ENCODE data around the gene GSDME. TPM values are rescaled to one million over a fixed set of nuclear protein-coding genes. Genes with fewer than 3 reads are reported as not detected.

Gene GSDME
- polyA plus RNA-seq, 4 donors, result 4.0 to 118 (median 89.6) TPM

- peaks cover 0 to 11% (median 0%) of the 10 kb centered on the region in 3 donors for H3K4me1 ChIP-seq (ENCODE audit: control insufficient read depth in 3 of 3, insufficient read depth in 2 of 3, low read depth in 1 of 3, low read length in 2 of 3)
- no peak overlapping the region for H3K27ac ChIP-seq (ENCODE audit: low read depth in 1 of 3, low read length in 2 of 3)
- no peak for FAIRE-seq
- H3K4me3 ChIP-seq (ENCODE audit: low read depth in 1 of 3, low read length in 3 of 3), result no peak overlapping the region
- H3K9me3 ChIP-seq (ENCODE audit: control insufficient read depth in 2 of 2, insufficient read depth in 1 of 2, low read depth in 1 of 2, low read length in 1 of 2), result peaks cover 0 to 7% of the 10 kb centered on the region in 2 donors
- DNase-seq, result no peak
- no peaks in the 10 kb centered on the region for H3K27me3 ChIP-seq (ENCODE audit: control insufficient read depth in 3 of 3, insufficient read depth in 3 of 3, low read length in 3 of 3)
- 56 to 68% (median 66%) methylated on average over 16 of the region's 16 CpGs for WGBS, 3 donors
- peaks cover 0 to 44% (median 0%) of the 10 kb centered on the region in 3 donors for H3K36me3 ChIP-seq (ENCODE audit: control insufficient read depth in 3 of 3, insufficient read depth in 2 of 3, low read depth in 1 of 3, low read length in 3 of 3)
These were observed 28.5 kb downstream of the GSDME start for GRCh38 chr7:24728503-24729364.

GRCh38 chr7:24728121-24728500 lies 29.2 kb downstream of the GSDME start:
- Histone ChIP-seq H3K4me3 (ENCODE audit: low read depth in 1 of 3, low read length in 3 of 3) (no peak overlapping the region), H3K27ac (ENCODE audit: low read depth in 1 of 3, low read length in 2 of 3) (no peak overlapping the region), H3K4me1 (ENCODE audit: control insufficient read depth in 3 of 3, insufficient read depth in 2 of 3, low read depth in 1 of 3, low read length in 2 of 3) (peaks cover 0 to 5% (median 0%) of the 10 kb centered on the region in 3 donors), H3K27me3 (ENCODE audit: control insufficient read depth in 3 of 3, insufficient read depth in 3 of 3, low read length in 3 of 3) (no peaks in the 10 kb centered on the region), H3K36me3 (ENCODE audit: control insufficient read depth in 3 of 3, insufficient read depth in 2 of 3, low read depth in 1 of 3, low read length in 3 of 3) (peaks cover 0 to 41% (median 0%) of the 10 kb centered on the region in 3 donors), H3K9me3 (ENCODE audit: control insufficient read depth in 2 of 2, insufficient read depth in 1 of 2, low read depth in 1 of 2, low read length in 1 of 2) (peaks cover 0 to 7% of the 10 kb centered on the region in 2 donors)
- FAIRE-seq, result no peak
- DNase-seq, result no peak
- 94 to 96% (median 94%) methylated on average over 7 of the region's 7 CpGs for WGBS, 3 donors

GRCh38 chr7:24727154-24728120 lies 29.8 kb downstream of the GSDME start:
- no peak for FAIRE-seq
- H3K27ac ChIP-seq (ENCODE audit: low read depth in 1 of 3, low read length in 2 of 3), result no peak overlapping the region
- 80 to 87% (median 81%) methylated on average over 13 of the region's 13 CpGs for WGBS, 3 donors

GRCh38 chr7:24725554-24726241 lies 31.6 kb downstream of the GSDME start:
- Histone ChIP-seq H3K36me3 (ENCODE audit: control insufficient read depth in 3 of 3, insufficient read depth in 2 of 3, low read depth in 1 of 3, low read length in 3 of 3) (peaks cover 0 to 38% (median 0%) of the 10 kb centered on the region in 3 donors), H3K27ac (ENCODE audit: low read depth in 1 of 3, low read length in 2 of 3) (no peak overlapping the region), H3K4me3 (ENCODE audit: low read depth in 1 of 3, low read length in 3 of 3) (no peak overlapping the region), H3K9me3 (ENCODE audit: control insufficient read depth in 2 of 2, insufficient read depth in 1 of 2, low read depth in 1 of 2, low read length in 1 of 2) (no peaks in the 10 kb centered on the region), H3K27me3 (ENCODE audit: control insufficient read depth in 3 of 3, insufficient read depth in 3 of 3, low read length in 3 of 3) (no peaks in the 10 kb centered on the region), H3K4me1 (ENCODE audit: control insufficient read depth in 3 of 3, insufficient read depth in 2 of 3, low read depth in 1 of 3, low read length in 2 of 3) (no peaks in the 10 kb centered on the region)
- WGBS, 3 donors, result 85 to 86% (median 86%) methylated on average over 14 of the region's 14 CpGs
- no peak for DNase-seq
- FAIRE-seq, result no peak

More at GRCh38 chr7:24727154-24728120, 29.8 kb downstream of the GSDME start:
- Histone ChIP-seq H3K4me3 (ENCODE audit: low read depth in 1 of 3, low read length in 3 of 3) (no peak overlapping the region), H3K4me1 (ENCODE audit: control insufficient read depth in 3 of 3, insufficient read depth in 2 of 3, low read depth in 1 of 3, low read length in 2 of 3) (peaks cover 0 to under 1% (median 0%) of the 10 kb centered on the region in 3 donors), H3K36me3 (ENCODE audit: control insufficient read depth in 3 of 3, insufficient read depth in 2 of 3, low read depth in 1 of 3, low read length in 3 of 3) (peaks cover 0 to 38% (median 0%) of the 10 kb centered on the region in 3 donors), H3K9me3 (ENCODE audit: control insufficient read depth in 2 of 2, insufficient read depth in 1 of 2, low read depth in 1 of 2, low read length in 1 of 2) (peaks cover 0 to 2% of the 10 kb centered on the region in 2 donors), H3K27me3 (ENCODE audit: control insufficient read depth in 3 of 3, insufficient read depth in 3 of 3, low read length in 3 of 3) (no peaks in the 10 kb centered on the region)
- no peak for DNase-seq

- no peak for DNase-seq
- no peak for FAIRE-seq
- peaks cover 0 to 37% (median 0%) of the 10 kb centered on the region in 3 donors for H3K36me3 ChIP-seq (ENCODE audit: control insufficient read depth in 3 of 3, insufficient read depth in 2 of 3, low read depth in 1 of 3, low read length in 3 of 3)
- H3K4me3 ChIP-seq (ENCODE audit: low read depth in 1 of 3, low read length in 3 of 3), result no peak overlapping the region
- WGBS, 3 donors, result 92 to 97% (median 95%) methylated on average over 13 of the region's 13 CpGs
- no peaks in the 10 kb centered on the region for H3K9me3 ChIP-seq (ENCODE audit: control insufficient read depth in 2 of 2, insufficient read depth in 1 of 2, low read depth in 1 of 2, low read length in 1 of 2)
- no peaks in the 10 kb centered on the region for H3K27me3 ChIP-seq (ENCODE audit: control insufficient read depth in 3 of 3, insufficient read depth in 3 of 3, low read length in 3 of 3)
- no peak overlapping the region for H3K27ac ChIP-seq (ENCODE audit: low read depth in 1 of 3, low read length in 2 of 3)
- H3K4me1 ChIP-seq (ENCODE audit: control insufficient read depth in 3 of 3, insufficient read depth in 2 of 3, low read depth in 1 of 3, low read length in 2 of 3), result no peaks in the 10 kb centered on the region
These were observed 32.6 kb downstream of the GSDME start for GRCh38 chr7:24724451-24725190.

GRCh38 chr7:24723178-24723530 lies 34.1 kb downstream of the GSDME start:
- peaks cover 0 to 36% (median 0%) of the 10 kb centered on the region in 3 donors for H3K36me3 ChIP-seq (ENCODE audit: control insufficient read depth in 3 of 3, insufficient read depth in 2 of 3, low read depth in 1 of 3, low read length in 3 of 3)
- H3K27me3 ChIP-seq (ENCODE audit: control insufficient read depth in 3 of 3, insufficient read depth in 3 of 3, low read length in 3 of 3), result no peaks in the 10 kb centered on the region
- no peaks in the 10 kb centered on the region for H3K4me1 ChIP-seq (ENCODE audit: control insufficient read depth in 3 of 3, insufficient read depth in 2 of 3, low read depth in 1 of 3, low read length in 2 of 3)
- no peak overlapping the region for H3K4me3 ChIP-seq (ENCODE audit: low read depth in 1 of 3, low read length in 3 of 3)
- no peak for FAIRE-seq
- 72 to 78% (median 74%) methylated on average over 5 of the region's 5 CpGs for WGBS, 3 donors
- H3K27ac ChIP-seq (ENCODE audit: low read depth in 1 of 3, low read length in 2 of 3), result no peak overlapping the region
- H3K9me3 ChIP-seq (ENCODE audit: control insufficient read depth in 2 of 2, insufficient read depth in 1 of 2, low read depth in 1 of 2, low read length in 1 of 2), result no peaks in the 10 kb centered on the region
- no peak for DNase-seq

GRCh38 chr7:24722386-24723177 lies 34.7 kb downstream of the GSDME start:
- Histone ChIP-seq H3K9me3 (ENCODE audit: control insufficient read depth in 2 of 2, insufficient read depth in 1 of 2, low read depth in 1 of 2, low read length in 1 of 2) (no peaks in the 10 kb centered on the region), H3K27me3 (ENCODE audit: control insufficient read depth in 3 of 3, insufficient read depth in 3 of 3, low read length in 3 of 3) (no peaks in the 10 kb centered on the region), H3K4me3 (ENCODE audit: low read depth in 1 of 3, low read length in 3 of 3) (no peak overlapping the region), H3K36me3 (ENCODE audit: control insufficient read depth in 3 of 3, insufficient read depth in 2 of 3, low read depth in 1 of 3, low read length in 3 of 3) (peaks cover 0 to 36% (median 0%) of the 10 kb centered on the region in 3 donors), H3K27ac (ENCODE audit: low read depth in 1 of 3, low read length in 2 of 3) (no peak overlapping the region), H3K4me1 (ENCODE audit: control insufficient read depth in 3 of 3, insufficient read depth in 2 of 3, low read depth in 1 of 3, low read length in 2 of 3) (no peaks in the 10 kb centered on the region)
- 86 to 87% (median 87%) methylated on average over 19 of the region's 19 CpGs for WGBS, 3 donors
- DNase-seq (peak; percentile 22 to 26), FAIRE-seq (no peak)

All from small intestine (tissue), 7 donors.